Measurements from ENCODE around the gene FAM136A.
"Not testable (repeated sequence)": the region's sequence is repeated elsewhere in the genome, so short reads cannot be mapped to it uniquely, and the experiment has no call there.

The FAM136A gene
- total RNA-seq = 25.7 reads per million, percentile 52 among the genes with 10 or more reads in this experiment

- DNase-seq = peak; percentile 87
These were observed at the start of gene FAM136A for GRCh38 chr2:70301344-70302194. Gene FAM136A (minus strand): TSS chr2:70302067. CDS start chr2:70302011, 56 bp downstream.

DNA sequence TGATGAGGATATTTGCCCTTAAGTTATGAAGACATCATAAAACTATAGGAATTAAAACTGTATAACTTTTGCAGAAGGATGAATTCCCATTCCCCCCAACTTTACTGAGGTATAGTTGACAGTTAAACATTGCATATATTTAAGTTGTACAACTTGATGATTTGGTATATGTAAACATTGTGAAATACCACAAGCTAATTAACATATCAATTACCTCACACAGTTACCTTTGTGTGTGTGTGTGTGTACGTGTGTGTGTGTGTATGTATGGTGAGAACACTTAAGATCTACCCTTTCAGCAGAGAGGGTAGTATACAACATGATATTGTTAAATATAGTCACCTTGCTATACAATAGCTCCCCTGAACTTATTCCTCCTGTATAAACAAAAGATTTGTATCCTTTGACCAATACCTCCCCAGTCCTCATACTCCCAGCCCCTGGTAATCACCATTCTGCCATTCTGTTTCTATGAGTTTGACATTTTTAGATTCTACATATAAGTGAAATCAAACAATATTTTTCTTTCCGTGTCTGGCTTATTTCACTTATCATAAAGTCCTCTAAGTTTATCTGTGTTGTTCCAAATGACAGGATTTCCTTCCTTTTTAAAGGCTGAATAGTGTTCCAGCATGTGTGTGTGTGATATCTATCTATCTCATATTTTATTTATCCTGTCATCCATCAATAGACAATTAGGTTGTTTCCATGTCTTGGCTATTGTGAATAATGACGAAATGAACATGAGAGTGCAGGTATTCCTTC lies 48.2 kb upstream of the FAM136A start:
- no peak for DNase-seq

DNA sequence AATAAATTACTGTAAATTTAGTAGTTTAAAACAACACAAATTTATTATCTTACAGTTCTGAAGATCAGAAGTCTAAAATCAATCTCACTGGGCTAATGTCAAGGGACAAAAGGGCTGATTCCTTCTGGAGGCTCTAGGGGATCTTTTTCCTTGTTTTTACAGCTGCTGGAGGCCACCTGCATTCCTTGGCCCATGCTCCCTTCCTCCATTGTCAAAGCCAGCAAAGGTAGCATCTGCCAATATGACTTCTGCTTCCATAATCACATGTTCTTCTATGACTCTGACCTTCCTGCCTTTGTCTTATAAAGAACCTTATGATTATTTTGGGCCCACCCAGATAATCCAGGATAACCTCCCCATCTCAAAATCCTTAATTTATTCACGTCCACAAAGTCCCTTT lies 46.0 kb upstream of the FAM136A start:
- no peak for DNase-seq

GRCh38 chr2:70344195-70344594 lies 42.3 kb upstream of the FAM136A start:
- DNase-seq = no peak

DNA sequence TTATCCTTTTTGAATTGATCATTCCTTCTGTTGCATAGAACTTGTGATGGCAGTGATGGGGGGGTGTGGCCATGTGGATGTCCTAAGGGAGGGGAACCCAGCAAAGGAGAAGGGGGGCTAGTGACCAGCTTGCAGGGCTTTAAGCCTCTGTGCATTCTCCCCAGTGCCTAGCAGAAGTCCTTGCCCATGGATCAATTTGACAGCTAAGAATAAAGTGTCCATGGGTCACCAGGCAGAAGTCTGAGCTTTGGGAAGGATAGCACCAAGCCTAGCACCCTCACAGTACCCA lies 39.6 kb upstream of the FAM136A start:
- no peak for DNase-seq

GRCh38 chr2:70340761-70341476 lies 39.1 kb upstream of the FAM136A start:
- peak; percentile 16 for DNase-seq

- DNase-seq = no peak
These were observed 38.2 kb upstream of the FAM136A start for GRCh38 chr2:70340075-70340474.

DNA sequence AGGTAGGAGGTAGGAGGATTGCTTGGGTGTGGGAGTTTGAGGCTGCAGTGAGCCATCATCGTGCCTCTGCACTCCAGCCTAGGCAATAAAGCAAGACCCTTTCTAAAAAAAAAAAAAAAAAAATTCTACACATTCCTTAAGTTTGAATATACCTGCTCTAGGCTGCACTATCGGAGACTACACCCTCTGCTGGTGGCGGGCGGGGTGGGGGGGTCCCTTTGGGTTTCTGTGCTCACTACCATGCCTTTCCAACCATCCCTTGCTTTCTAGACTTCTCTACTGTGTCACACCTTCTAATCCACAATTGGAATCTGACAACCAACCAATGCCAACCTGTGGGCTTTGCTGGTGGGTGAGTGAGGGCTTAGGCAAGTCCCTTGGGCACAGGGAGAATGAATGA lies 34.7 kb upstream of the FAM136A start:
- DNase-seq = no peak

GRCh38 chr2:70331012-70331411 lies 29.1 kb upstream of the FAM136A start:
- DNase-seq = no peak

GRCh38 chr2:70330476-70330875 lies 28.6 kb upstream of the FAM136A start:
- DNase-seq = no peak

DNA sequence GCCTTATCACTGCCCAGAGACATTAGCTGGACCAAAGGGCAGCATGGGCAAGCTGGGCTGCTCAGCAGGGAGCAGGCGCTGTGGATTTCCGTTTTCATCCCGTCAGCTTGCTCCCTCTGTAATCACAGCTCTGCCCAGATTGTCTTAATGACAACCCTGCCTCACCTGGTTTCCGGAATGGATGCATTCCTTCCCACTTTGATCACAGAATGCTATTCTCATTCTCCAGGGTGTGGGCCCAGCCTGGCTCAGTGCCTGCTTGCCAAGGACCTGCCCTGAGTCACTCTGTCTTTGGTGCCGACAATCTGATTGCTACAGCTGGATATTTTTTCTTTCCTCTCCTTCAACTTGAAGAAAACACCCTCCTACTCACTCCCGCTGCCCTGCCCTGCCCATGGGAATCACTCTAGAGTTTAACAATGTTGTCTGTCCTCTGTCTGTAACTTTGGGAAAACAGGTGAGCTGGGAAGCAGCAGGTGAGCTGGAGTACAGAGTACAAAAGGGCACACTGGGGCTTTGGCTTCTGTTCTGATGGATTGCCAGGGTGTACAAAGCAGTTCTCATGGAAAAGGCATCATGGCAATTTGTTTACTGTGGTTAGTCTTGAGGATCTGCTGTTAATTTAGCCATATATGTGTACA lies 27.2 kb upstream of the FAM136A start:
- no peak for DNase-seq

DNA sequence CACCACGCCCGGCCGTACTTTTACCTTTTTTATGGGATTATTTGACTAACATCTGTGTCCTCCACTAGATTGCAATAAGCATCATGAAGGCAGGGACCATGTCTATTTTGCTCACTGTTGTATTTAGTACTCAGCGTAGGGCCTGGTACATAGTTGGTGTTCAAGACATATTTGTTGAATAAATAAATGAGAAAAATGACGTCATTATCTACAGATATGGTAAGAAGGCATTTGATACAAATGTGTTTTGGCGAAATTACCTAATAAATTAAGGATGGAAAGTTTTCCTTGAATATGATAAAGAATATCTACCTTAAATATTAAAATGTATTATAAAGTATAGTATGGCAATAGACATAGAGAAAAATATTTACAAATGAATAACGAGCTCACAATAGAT lies 24.0 kb upstream of the FAM136A start:
- DNase-seq = no peak

DNA sequence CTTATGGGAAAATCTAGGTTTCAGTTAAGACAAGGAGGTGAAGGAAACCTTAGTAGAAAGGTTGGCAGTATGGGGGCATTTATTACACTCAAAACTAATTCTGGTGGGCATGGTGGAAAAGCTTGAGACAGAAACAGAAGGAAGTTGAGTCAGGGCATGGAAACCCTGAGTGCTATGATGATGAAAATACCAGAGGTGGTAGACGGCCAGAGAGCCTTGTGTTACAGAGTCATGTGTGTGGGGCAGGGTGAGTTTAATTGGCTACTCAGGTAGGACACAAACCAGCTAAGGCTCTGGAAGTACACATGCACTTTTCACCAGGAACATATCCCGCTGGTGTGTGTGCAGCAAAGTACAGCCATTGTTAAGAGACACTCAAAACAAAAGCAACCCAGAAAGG lies 20.7 kb upstream of the FAM136A start:
- DNase-seq = no peak

GRCh38 chr2:70321370-70321769 lies 19.5 kb upstream of the FAM136A start:
- no peak for DNase-seq

DNA sequence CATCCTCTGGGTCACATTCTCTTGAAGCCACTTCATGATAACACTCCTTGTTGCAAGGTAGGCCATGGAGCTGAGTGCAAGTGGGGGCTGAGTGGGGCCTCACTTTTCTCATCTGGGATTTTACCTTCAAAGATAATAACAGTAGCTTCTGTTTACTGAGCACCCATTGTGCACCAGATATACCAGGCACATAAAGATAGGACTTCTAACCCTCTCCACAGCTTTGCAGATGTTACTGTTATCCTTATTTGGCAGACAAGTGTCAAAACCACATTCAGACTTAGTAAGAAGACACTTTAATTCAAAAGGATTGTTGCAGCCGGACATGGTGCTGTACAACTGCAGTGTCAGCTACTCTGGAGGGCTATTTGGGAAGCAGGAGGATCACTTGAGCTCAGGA lies 12.8 kb upstream of the FAM136A start:
- DNase-seq = no peak

DNA sequence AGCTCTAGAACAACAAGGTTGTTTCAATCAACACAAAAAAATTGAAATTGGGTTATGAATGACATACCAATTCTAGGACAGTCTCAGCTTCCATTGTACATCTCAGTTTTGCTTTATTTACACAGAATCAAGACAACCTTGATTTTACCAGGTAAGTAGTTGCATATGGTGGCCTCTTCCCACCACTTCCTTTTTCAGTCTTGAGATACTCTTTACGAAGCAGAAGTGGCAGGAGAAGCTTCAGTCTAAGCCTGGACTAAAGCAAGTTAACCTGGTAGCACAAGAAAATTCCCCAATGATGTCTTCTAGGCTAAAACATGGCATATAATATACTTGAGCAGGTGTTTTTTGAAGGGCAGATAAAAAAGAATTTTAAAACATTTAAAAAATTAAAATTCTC lies 10.7 kb upstream of the FAM136A start:
- no peak for DNase-seq

DNA sequence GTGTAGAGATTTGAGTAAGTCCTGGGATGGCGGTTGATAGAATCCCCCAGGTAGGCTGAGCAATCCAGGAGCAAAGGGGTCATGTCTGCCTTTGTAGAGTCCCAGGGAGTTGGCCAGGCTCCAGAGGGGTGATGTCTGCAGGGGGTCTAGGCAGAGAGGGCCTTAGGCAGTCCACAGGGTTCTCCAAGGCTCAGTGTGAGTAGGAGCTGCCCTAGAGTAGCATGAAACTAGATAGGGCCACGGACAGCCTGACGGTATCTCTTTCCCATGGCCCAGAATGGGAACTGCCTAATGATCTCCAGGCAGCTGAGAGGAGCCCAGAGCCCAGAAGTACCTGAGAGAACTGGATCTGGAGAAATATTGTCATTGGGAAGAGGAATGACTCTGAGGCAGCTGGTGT lies 9.0 kb upstream of the FAM136A start:
- no peak for DNase-seq

DNA sequence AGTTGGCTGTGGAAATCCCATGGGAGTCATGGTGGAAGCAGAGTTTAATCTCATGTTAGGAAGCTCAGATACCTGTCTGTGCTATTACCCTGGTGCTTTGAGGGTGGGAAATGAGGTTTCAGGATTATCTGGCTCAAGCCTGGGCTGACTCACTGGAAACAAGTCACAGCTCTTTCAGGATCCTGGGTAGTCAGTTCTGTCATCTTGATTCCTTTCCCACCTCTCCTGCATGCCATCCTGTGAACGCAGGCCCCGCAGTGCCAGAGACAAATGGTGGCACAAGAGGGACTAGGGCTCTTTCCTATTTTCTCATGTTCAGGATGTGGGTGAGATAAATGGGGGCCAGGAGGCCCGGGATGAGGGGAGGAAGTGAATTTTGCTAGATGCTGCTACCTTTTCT lies 3.7 kb upstream of the FAM136A start:
- no peak for DNase-seq

GRCh38 chr2:70304498-70304897 lies 2.6 kb upstream of the FAM136A start:
- DNase-seq = no peak

- DNase-seq = no peak
These were observed 1.3 kb upstream of the FAM136A start for GRCh38 chr2:70303186-70303585.

DNA sequence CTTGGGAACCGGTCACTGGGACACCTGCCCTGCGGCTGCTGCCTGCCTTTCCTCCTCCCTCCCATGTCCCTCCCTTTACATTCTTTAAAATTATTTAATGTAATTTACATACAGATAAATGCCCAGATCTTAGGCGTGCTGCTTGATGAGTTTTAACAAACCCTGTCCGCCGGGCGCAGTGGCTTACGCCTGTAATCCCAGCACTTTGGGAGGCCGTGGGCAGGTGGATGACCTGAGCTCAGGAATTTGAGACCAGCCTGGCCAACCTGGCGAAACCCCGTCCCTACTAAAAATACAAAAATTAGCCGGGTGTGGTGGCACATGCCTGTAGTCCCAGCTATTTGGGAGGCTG lies 304 bp upstream of the FAM136A start:
- DNase-seq = not testable (repeated sequence)

GRCh38 chr2:70300771-70301343 lies 1.0 kb downstream of the FAM136A start:
- no peak for DNase-seq

- not testable (repeated sequence) for DNase-seq
These were observed 4.0 kb downstream of the FAM136A start for GRCh38 chr2:70297828-70298227.

Data from effector CD4-positive, alpha-beta T cell (primary cell).